HepG2 (cell line): ENCODE data around the gene PEX11B. TPM values are rescaled to one million over a fixed set of nuclear protein-coding genes. Genes with fewer than 3 reads are reported as not detected.

ENCODE experiments used
- ATF3 ChIP-seq: sonication (generic); formaldehyde crosslinking; IDR thresholded peaks from 2 replicates; pipeline ENCODE4 v1.4.0; 2020; ENCODE audit warnings: missing genetic modification reagents
- ATF7-NPFF ChIP-seq: sonication (generic); formaldehyde crosslinking; IDR thresholded peaks from 2 replicates; pipeline ENCODE4 v1.8.1; 2023; ENCODE audit warnings: mild to moderate bottlenecking, low read depth, missing genetic modification reagents, moderate library complexity
- CEBPB ChIP-seq: IDR thresholded peaks from 2 replicates; pipeline ENCODE4 v1.6.1; 2011; ENCODE audit warnings: low read depth, low read length, improper control_type of control experiment, borderline replicate concordance
- HNF4A ChIP-seq: sonication (generic); formaldehyde crosslinking; IDR thresholded peaks from 2 replicates; pipeline ENCODE4 v1.4.0; 2020; ENCODE audit warnings: missing genetic modification reagents
- KAT2B ChIP-seq: fragments of 150-350 bp; IDR thresholded peaks from 2 replicates; pipeline ENCODE4 v1.6.1; 2014; ENCODE audit warnings: low read depth, low read length, borderline replicate concordance
- KAT7 ChIP-seq: IDR thresholded peaks from 2 replicates; pipeline ENCODE4 v1.6.1; 2018; ENCODE audit warnings: borderline replicate concordance, missing compliant biosample characterization
- KLF11 ChIP-seq: IDR thresholded peaks from 2 replicates; pipeline ENCODE4 v1.6.1; 2016; ENCODE audit warnings: missing compliant biosample characterization
- KLF9 ChIP-seq: IDR thresholded peaks from 2 replicates; pipeline ENCODE4 v1.6.1; 2016; ENCODE audit warnings: low read depth
- MIER3 ChIP-seq: IDR thresholded peaks from 2 replicates; pipeline ENCODE4 v1.6.1; 2016; ENCODE audit warnings: missing compliant biosample characterization, borderline replicate concordance
- PBX2 ChIP-seq: IDR thresholded peaks from 2 replicates; pipeline ENCODE4 v1.6.1; 2016; ENCODE audit warnings: control low read depth
- PLRG1 ChIP-seq: fragments of 450-650 bp; conservative IDR thresholded peaks from 2 replicates; pipeline ENCODE4 v1.6.1; 2016
- RFXAP ChIP-seq: sonication (generic); formaldehyde crosslinking; IDR thresholded peaks from 2 replicates; pipeline ENCODE4 v1.4.0; 2020; ENCODE audit warnings: missing genetic modification reagents, borderline replicate concordance
- RXRB ChIP-seq: IDR thresholded peaks from 2 replicates; pipeline ENCODE4 v1.6.1; 2016; ENCODE audit warnings: borderline replicate concordance, missing genetic modification reagents, missing compliant biosample characterization
- TEAD2 ChIP-seq: sonication (generic); formaldehyde crosslinking; IDR thresholded peaks from 2 replicates; pipeline ENCODE4 v1.9.0; 2021; ENCODE audit warnings: missing genetic modification reagents
- ZEB1 ChIP-seq: IDR thresholded peaks from 2 replicates; pipeline ENCODE4 v1.6.1; 2012; ENCODE audit warnings: mild to moderate bottlenecking, low read depth, inconsistent platforms; ENCODE audit not compliant: insufficient replicate concordance
- ZNF749 ChIP-seq: sonication (generic); formaldehyde crosslinking; IDR thresholded peaks from 2 replicates; pipeline ENCODE4 v1.8.0; 2022; ENCODE audit warnings: mild to moderate bottlenecking, missing genetic modification reagents, moderate library complexity, borderline replicate concordance
- polyA plus RNA-seq, 8 experiments: library from polyadenylated mRNA; depleted of rRNA in 3 of 8; stranded (reverse) in 7 of 8; unstranded in 1 of 8; fragments of >200 nt; fragmentation: Illumina TruSeq in 4 of 8; extraction: Trizol in 4 of 8; gene quantifications; 2 replicates each; pipeline versions ENCODE4 v1.2.1 to v1.2.3, GENCODE V29; 2011 to 2016; ENCODE audit warnings: low read depth in 4 of 8, missing spikeins in 1 of 8, mixed read lengths in 1 of 8; ENCODE audit not compliant: insufficient read depth in 1 of 8
- total RNA-seq, 5 experiments: library from RNA; depleted of rRNA; stranded (reverse); fragments of >200 nt; fragmentation: Illumina TruSeq; extraction: Trizol; gene quantifications; 2 replicates each; pipeline ENCODE4 v1.2.3, GENCODE V29; 2016; ENCODE audit warnings: low read depth in 1 of 5
- TF ChIP-seq, protein P1 (sequence below): sonication (generic); formaldehyde crosslinking; IDR thresholded peaks from 2 replicates; pipeline ENCODE4 v1.5.0; 2020; ENCODE audit warnings: mild to moderate bottlenecking, missing genetic modification reagents, borderline replicate concordance
- TF ChIP-seq, protein P2 (sequence below): sonication (generic); formaldehyde crosslinking; IDR thresholded peaks from 2 replicates; pipeline ENCODE4 v1.5.1; 2020; ENCODE audit warnings: missing genetic modification reagents, mild to moderate bottlenecking, borderline replicate concordance

The PEX11B gene
- total and polyA plus RNA-seq, 2 of the 13 experiments (the other 11 are each of a cell fraction or from before 2014, with no cell fraction given): 21.6 to 48.4 TPM

GRCh38 chr1:145891587-145892485 is 26.7 kb downstream of the PEX11B start (continued):
- TF ChIP-seq, protein P1, sequence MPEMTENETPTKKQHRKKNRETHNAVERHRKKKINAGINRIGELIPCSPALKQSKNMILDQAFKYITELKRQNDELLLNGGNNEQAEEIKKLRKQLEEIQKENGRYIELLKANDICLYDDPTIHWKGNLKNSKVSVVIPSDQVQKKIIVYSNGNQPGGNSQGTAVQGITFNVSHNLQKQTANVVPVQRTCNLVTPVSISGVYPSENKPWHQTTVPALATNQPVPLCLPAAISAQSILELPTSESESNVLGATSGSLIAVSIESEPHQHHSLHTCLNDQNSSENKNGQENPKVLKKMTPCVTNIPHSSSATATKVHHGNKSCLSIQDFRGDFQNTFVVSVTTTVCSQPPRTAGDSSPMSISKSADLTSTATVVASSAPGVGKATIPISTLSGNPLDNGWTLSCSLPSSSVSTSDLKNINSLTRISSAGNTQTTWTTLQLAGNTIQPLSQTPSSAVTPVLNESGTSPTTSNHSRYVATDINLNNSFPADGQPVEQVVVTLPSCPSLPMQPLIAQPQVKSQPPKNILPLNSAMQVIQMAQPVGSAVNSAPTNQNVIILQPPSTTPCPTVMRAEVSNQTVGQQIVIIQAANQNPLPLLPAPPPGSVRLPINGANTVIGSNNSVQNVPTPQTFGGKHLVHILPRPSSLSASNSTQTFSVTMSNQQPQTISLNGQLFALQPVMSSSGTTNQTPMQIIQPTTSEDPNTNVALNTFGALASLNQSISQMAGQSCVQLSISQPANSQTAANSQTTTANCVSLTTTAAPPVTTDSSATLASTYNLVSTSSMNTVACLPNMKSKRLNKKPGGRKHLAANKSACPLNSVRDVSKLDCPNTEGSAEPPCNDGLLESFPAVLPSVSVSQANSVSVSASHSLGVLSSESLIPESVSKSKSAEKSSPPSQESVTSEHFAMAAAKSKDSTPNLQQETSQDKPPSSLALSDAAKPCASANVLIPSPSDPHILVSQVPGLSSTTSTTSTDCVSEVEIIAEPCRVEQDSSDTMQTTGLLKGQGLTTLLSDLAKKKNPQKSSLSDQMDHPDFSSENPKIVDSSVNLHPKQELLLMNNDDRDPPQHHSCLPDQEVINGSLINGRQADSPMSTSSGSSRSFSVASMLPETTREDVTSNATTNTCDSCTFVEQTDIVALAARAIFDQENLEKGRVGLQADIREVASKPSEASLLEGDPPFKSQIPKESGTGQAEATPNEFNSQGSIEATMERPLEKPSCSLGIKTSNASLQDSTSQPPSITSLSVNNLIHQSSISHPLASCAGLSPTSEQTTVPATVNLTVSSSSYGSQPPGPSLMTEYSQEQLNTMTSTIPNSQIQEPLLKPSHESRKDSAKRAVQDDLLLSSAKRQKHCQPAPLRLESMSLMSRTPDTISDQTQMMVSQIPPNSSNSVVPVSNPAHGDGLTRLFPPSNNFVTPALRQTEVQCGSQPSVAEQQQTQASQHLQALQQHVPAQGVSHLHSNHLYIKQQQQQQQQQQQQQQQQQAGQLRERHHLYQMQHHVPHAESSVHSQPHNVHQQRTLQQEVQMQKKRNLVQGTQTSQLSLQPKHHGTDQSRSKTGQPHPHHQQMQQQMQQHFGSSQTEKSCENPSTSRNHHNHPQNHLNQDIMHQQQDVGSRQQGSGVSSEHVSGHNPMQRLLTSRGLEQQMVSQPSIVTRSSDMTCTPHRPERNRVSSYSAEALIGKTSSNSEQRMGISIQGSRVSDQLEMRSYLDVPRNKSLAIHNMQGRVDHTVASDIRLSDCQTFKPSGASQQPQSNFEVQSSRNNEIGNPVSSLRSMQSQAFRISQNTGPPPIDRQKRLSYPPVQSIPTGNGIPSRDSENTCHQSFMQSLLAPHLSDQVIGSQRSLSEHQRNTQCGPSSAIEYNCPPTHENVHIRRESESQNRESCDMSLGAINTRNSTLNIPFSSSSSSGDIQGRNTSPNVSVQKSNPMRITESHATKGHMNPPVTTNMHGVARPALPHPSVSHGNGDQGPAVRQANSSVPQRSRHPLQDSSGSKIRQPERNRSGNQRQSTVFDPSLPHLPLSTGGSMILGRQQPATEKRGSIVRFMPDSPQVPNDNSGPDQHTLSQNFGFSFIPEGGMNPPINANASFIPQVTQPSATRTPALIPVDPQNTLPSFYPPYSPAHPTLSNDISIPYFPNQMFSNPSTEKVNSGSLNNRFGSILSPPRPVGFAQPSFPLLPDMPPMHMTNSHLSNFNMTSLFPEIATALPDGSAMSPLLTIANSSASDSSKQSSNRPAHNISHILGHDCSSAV (CRISPR knock-in tag): no peak
- TF ChIP-seq ATF3 (CRISPR knock-in tag): peak; percentile 85
- TF ChIP-seq TEAD2 (CRISPR knock-in tag): no peak
- no peak for TF ChIP-seq PBX2 (CRISPR knock-in tag)
- no peak for TF ChIP-seq CEBPB
- no peak for TF ChIP-seq ATF7-NPFF
- TF ChIP-seq ZEB1: peak; percentile 84
- TF ChIP-seq HNF4A: peak; percentile 51
- peak; percentile 88; the same call in 1 of the 2 replicates for TF ChIP-seq MIER3 (CRISPR knock-in tag)
- no peak for TF ChIP-seq KAT7 (CRISPR knock-in tag)
- no peak for TF ChIP-seq RFXAP (CRISPR knock-in tag)
- no peak for TF ChIP-seq KAT2B
- TF ChIP-seq KLF11 (CRISPR knock-in tag): no peak
- TF ChIP-seq, protein P2, sequence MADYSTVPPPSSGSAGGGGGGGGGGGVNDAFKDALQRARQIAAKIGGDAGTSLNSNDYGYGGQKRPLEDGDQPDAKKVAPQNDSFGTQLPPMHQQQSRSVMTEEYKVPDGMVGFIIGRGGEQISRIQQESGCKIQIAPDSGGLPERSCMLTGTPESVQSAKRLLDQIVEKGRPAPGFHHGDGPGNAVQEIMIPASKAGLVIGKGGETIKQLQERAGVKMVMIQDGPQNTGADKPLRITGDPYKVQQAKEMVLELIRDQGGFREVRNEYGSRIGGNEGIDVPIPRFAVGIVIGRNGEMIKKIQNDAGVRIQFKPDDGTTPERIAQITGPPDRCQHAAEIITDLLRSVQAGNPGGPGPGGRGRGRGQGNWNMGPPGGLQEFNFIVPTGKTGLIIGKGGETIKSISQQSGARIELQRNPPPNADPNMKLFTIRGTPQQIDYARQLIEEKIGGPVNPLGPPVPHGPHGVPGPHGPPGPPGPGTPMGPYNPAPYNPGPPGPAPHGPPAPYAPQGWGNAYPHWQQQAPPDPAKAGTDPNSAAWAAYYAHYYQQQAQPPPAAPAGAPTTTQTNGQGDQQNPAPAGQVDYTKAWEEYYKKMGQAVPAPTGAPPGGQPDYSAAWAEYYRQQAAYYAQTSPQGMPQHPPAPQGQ (CRISPR knock-in tag): no peak
- 0 out of 2 replicates have a peak, but pooled peaks have one; percentile 35 for TF ChIP-seq ZNF749
- peak; percentile 86 for TF ChIP-seq RXRB (CRISPR knock-in tag)
- TF ChIP-seq PLRG1: no peak
- no peak for TF ChIP-seq KLF9 (CRISPR knock-in tag)
